NCI-H1436 (cell line): ENCODE results near the gene RPN1.
"Not testable (repeated sequence)": the region's sequence is repeated elsewhere in the genome, so short reads cannot be mapped to it uniquely, and the experiment has no call there.

ENCODE experiments used
- DNase-seq: peaks from one replicate; lab custom pipeline; 2025; lab: John Stamatoyannopoulos, UW

The RPN1 gene

DNA sequence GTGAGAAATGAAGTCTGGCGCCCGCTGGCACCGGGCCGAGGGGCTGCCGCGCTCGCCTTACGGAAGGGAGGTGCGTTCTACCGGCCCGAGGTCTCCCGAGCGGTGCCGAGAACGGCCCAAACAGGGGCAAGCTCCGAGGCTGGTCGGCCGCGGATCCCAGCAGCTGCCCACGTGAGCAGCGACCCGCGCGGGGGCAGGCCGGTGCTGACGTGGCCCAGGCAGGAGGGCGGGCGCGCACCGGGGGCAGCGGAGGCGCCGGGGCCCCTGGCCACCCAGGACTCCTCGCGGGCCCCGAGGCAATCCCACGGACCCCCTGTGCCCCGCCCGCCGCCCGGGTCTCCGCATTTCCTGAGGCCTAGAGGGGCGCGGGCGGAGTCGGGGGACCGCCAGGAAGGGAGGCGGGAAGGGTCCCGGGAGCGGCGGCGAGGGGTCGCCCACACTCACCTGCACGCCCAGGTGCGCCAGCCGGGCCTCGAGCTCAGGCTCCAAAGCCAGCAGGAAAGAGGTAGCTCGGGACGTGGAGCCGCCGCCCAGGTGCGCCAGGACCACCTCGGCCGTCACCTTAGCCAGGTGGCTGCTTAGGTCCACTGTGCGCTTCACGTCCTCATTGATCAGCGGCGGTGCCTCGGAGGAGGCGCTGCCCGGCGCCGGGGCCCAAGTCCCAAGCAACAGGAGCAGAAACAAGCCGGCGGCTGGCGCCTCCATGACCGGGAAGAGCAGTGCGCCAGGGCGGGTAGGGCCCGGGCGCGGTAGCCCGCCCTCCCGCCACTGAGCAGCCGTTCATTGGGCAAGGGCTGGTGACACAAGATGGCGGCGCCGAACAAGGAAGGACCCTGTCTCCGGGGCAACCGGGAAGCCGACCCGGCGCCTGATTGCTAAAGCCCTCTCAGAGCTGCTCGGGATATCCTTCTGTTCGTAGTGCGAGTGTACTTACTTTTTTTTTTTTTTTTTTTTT lies at the start of gene RPN1:
RPN1 (minus strand) TSS at position 723 of the 955 bp plus-strand sequence; CDS start at position 705, 18 bp downstream.
- peak; percentile 92 for DNase-seq

DNA sequence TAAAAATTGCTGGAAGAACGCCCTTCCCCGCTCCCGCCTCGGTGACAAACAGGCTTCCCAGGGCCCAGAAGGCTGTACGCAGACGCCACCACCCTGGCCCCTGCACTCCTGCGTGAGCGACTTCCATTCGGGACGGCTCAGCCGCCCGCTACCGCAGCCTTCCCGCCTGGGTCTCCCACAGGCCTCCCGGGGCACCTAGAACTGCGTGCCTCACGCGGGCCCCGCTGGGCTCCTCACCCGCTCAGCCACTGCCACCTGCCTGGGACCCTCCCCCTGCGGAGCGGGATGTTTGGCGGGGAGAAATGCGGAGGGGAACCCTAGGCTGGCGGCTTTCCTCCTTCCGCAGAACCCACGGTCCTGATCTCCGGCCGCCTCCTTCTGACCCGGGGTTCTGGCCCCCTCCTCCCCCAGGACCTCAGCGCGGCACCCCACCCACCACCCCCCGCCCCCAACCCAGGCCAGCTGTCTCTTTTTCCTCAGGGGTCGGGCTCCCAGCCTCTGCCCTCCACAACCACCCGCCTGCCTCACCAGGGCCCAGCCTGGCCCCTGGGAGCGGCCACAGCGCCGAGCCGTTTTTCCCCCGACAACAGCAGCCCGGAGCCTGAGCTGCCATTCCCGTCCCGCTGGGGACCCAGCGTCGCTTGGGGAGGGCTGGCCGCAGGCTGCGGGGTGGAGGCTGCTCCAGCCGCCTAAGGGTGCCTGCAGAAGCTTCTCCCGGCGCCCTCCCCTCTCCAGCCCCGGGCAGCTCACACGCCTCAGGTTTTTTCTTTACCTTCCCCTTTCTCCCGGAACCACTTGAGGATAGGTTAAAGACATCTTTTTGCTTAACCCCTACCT lies 47.8 kb upstream of the RPN1 start:
- DNase-seq = no peak

DNA sequence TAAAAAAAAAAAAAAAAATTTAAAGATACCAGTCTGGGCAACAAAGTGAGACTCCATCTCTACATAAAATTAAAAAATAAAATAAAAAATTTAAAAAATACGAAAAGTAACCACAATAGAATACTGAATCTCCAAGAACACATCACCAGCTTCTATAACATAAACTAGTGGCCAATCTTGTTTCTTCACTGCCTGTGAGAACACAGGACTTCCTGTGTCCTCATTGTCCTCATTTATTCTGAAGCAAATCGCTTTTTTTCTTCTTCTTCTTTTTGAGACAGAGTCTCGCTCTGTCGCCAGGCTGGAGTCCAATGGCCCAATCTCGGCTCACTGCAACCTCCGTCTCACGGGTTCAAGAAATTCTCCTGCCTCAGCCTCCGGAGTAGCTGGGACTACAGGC lies 46.7 kb upstream of the RPN1 start:
- DNase-seq = no peak

DNA sequence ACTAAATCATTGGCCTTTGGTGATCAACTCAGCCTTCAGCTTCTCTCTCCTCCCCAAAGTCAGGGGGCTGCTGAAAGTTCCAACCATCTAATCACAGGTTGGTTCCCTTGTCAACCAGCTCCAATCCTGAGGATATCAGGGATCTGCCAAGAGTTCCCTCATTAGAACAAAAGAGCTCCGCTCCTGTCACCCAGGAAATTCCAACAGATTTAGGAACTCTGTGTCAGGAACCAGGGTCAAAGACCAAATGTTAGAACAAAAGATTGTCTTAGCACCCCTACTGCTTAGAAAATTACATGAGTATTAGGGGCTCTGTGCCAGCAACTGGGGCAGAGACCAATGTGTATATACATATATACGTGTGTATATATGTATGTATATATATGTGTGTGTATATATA lies 43.1 kb upstream of the RPN1 start:
- no peak for DNase-seq

DNA sequence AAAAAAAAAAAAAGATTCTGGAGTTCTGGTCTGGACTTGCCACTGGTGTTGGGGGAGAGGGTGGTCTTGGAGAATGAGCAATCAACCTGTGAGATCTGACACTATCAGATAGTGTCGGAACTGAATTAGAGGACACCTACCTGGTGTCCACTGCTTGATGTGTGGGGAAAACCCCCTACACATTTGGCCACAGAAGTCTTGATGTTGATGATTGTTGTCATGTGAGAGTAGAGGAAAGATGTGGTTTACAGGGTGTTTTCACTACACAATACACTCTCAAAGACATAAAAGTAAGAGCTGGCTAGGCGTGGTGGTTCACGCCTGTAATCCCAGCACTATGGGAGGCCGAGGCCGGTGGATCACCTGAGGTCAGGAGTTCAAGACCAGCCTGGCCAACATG lies 38.4 kb upstream of the RPN1 start:
- no peak for DNase-seq

DNA sequence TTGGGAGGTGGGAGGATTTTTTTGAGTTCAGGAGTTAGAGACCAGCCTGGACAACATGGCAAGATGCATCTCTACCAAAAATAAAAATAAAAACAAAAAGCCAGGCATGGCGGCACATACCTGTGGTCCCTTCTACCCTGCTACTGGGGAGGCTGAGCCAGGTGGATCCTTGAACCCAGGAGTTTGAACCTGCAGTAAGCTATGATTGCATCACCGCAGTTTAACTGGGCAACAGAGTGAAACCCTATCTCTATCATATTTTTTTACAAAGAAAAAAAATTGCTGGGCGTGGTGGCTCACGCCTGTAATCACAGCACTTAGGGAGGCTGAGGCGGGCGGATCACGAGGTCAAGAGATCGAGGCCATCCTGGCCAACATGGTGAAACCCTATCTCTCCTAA lies 35.8 kb upstream of the RPN1 start:
- no peak for DNase-seq

DNA sequence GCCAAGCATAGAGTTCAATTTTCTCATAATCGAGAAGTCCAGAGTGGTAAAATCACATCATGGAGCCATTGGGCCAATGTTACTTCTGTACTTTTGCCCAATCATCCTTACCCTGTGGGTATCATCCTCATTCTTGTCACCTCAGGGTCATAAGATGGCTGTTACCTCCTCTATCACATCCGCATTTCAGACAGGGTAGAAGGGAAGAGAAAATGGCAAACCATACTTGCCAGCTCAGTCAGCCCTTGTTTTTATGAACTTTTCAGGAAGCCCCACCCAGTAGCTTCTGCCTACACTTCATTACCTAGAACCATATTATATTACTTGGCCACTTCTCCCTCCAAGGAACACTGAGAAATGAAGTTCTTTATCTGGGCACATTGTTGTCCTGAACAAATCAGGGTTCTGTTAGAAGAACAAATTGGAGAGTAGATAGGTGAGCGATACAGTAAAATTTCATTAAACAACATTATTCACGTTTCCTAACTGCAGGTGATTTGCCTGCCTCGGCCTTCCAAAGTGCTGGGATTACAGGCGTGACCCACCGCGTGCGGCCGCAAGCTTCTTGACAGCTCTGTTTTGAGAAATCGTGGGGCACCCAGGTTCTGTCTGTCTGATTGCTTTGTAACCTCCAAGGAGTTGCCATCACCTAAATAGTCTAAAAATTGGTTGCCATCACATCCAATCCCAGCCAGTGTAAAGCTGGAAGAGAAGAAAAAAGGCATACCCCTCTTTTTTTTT lies 34.5 kb upstream of the RPN1 start:
- no peak for DNase-seq

DNA sequence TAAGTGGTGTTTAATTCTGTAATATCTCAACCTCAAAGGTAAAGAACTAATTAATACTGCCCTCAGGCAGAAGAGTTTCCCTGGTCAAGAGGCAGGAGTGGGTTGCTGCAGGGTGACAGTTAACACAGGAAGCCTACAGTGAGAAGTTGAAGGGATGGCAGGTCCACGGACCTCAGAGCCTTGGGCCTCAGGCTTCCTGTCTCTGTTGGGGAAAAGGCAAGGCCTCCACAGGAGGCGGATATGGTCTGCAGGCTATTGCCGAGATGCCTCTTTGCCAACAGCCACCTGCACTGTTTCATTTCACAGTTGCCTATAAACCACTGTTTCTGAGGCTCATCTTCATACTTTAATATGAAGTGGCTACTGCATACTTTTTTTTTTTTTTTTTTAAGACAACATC lies 33.3 kb upstream of the RPN1 start:
- DNase-seq = no peak

DNA sequence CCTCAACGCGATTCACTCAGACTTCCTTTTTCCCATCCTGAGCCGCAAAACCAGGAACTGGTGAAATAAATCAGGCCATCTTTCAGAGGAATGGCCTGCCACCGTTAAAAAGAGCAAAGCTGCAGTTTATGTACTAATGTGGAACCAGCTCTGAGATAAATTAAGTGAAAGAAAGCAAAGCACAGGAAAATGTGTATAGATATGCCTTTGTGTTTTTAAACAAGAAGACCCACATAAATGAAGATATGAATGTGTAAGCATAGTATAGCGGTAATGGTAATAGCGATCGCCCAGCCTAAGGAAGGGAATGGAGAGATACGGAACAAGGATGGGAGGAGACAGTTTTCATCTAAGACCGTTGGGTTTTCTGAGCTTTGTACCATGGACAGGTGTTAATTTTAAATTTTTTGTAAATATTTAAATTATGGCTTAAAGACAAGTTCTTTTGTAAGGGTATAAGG lies 30.8 kb upstream of the RPN1 start:
- no peak for DNase-seq

DNA sequence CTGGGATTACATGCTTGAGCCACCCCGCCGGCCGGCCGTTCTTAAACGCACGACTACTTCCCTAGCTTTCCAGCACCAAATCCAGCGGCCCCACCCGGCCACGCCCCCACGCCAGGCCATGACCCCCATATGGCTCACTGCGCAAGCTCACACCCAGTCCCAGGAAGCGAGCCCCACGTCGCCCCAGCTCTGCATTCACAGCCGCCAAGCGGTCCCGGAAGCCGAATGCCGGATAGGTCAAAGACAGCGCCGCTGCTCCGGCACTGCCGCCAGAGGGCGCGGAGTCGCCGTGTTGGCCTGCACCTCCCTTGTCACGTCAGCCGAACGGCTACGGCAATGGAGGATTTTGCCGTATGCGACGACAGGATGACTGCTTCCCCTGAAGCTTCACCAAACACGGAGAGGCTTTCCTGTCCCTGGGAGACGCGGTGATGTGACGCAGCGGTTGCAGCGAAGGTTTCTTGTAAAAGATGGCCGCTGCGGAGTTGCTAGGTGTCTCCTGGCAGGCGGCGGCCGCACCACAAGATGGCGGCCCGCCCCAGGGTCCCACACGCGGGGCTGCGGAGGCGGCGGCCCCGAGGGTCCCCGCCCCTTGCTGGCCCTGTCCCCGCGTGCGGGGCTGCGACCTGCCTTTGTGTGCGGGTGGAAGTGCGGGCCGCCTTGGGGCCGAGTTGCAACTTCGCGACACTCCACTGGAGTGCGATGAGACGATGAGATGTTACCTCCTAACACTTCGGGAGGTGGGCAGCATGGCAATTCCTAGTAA lies 30.2 kb upstream of the RPN1 start:
- peak; percentile 98 for DNase-seq

DNA sequence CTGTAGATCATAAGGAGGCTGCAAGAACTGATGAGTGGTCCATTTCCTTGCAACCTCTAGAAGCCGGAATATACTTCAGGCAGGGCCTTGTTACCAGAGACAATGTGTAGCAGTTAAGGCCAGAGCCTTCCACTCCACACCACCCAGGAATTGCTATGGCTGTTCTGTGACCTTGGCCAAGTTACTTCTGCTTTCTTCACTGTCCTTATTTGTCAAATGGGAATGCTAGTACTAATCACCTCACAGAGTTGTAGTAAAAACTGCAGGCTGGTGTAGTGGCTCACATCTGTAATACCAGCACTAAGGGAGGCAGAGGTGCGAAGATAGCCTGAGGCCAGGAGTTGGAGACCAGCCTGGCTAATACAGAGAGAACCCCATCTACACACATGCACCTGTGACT lies 28.7 kb upstream of the RPN1 start:
- DNase-seq = no peak

DNA sequence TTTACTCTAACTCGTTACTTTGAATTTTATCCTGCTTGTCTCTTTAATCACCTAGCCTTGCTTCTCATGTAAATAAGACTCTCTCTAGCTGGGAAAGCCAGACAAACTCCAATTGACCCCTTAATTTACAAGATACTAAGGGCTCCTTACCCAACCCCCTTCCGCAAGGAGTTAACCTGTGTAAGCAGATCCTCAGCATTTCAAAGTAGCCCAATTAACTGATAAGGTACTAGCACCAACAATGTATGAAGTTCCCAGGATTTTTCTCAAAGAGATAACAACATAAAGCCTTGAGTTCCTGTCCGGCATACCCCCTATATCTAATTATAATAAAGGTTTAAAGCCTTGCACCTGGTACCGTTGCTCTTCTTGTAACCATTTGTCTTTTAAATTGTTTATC lies 25.2 kb upstream of the RPN1 start:
- not testable (repeated sequence) for DNase-seq

DNA sequence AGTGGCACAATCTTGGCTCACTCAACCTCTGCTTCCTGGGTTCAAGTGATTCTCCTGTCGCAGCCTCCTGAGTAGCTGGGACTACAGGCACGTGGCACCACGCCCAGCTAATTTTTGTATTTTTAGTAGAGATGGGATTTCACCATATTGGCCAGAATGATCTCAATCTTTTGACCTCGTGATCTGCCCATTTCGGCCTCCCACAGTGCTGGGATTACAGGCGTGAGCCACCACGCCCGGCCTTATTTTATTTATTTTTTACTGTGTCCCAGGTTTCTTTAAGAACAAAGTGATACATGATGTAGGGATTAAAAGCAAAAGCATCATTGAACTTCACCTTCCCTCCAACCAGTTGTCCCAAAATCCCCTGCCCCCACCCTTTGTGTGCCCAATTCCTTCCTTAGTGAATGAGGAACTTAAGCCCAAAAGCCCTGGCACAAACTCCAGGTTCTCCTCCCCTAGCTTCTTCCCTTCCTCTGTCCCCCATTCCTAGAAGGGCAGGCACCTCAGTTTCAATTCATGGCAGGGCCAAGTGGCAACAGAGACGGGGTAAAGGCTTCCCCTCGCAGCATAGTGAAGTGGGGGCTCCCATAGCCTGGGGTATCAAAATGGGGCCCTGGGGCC lies 23.7 kb upstream of the RPN1 start:
- DNase-seq = no peak

DNA sequence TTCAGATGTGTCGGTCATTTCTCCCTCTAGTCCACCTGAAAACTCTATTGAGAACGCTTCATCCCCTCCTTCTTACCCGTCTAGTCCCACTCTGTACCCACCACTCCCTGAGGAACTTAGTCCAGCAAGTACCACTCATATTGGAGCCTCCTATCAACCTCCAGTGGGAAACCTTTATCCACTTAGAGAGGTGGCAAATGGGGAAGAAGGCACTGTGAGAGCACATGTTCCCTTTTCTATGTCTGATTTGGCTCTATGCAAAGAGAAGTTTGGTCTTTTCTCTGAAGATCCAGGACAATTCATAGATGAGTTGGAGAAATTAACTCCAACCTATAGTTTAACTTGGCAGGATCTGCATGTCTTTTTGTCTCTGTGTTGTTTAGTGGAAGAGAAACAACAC lies 17.0 kb upstream of the RPN1 start:
- DNase-seq = no peak

DNA sequence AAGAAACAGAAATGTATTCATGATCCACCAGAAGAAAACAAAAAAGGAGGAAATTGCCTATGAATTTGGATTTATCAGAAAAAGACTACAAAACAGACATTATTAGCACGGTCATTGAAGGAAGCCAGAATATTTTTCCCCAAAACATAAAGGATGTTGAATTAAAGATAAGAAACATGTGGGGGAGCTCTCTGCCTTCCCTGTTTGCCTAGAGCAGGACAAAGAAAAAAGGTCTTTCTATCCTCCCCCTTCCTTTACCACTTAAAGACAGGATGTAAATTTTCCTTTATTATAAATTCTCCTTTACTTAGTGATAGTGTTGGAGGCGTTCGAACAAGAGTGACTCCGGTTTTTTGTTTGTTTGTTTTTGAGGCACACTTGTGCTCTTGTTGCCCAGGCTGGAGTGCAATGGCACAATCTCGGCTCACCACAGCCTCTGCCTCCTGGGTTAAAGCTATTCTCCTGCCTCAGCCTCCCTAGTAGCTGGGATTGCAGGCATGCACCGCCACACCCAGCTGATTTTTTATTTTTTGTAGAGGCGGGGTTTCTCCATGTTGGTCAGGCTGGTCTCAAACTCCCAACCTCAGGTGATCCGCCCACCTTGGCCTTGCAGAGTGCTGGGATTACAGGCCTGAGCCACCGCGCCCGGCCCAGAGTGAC lies 14.9 kb upstream of the RPN1 start:
- DNase-seq = peak; percentile 4

DNA sequence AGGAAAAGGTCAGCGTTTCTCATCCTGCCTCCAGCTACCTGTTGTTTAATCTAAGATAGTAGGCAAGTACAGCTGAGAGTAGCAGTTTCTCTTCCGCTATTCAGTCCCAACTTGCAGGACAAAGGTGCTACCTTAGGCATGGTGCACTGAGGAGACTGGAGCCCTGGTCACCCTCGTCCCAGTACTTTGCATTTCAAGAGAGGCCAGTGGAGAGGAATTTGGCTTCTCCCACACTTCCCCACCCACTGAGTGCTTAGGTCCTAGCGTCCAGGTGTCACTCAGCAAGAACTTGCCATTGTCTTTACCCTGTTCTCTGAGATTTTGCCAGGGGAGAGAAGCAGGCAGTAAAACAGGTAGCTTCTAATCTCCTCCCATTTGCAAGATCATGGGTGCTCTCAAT lies 12.5 kb upstream of the RPN1 start:
- DNase-seq = no peak

DNA sequence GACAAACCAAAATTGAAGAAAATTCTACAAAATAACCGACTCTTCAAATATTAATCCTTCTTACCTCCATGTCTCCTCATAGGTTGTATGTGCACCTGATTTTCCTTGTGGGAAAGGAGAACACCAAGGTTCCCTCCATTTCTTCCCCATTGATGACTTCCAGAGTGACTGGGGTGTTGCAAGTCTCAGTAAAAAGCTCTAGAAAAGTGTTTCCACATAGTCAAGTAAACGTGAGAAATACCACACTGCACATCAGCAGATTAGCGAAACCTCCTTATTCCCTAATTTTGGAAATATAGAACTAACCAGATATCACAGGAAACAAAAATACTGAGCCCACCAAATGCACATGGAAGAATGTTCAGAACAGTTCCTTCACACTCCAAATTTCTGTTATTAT lies 4.9 kb upstream of the RPN1 start:
- DNase-seq = no peak

DNA sequence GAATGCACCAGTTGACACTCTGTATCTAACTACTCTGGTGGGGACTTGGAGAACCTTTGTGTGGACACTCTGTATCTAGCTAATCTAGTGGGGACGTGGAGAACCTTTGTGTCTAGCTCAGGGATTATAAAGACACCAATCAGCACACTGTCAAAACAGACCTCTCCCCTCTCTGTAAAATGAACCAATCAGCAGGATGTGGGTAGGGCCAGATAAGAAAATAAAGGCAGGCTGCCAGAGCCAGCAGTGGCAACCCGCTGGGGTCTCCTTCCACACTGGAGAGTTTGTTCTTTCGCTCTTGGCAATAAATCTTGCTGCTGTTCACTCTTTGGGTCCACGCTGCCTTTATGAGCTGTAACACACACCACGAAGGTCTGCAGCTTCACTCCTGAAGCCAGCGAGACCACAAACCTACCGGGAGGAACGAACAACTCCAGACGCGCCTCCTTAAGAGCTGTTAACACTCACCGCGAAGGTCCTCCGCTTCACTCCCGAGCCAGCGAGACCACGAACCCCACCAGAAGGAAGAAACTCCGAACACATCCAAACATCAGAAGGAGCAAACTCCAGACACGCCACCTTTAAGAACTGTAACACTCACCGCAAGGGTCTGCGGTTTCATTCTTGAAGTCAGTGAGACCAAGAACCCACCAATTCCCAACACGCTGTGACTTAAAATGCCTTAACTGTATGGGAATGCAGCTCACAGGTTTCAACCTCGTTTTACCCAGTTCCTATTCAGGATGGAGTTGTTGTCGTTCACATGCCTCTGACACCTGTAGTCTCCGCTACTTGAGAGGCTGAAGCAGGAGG lies 3.6 kb upstream of the RPN1 start:
- not testable (repeated sequence) for DNase-seq

DNA sequence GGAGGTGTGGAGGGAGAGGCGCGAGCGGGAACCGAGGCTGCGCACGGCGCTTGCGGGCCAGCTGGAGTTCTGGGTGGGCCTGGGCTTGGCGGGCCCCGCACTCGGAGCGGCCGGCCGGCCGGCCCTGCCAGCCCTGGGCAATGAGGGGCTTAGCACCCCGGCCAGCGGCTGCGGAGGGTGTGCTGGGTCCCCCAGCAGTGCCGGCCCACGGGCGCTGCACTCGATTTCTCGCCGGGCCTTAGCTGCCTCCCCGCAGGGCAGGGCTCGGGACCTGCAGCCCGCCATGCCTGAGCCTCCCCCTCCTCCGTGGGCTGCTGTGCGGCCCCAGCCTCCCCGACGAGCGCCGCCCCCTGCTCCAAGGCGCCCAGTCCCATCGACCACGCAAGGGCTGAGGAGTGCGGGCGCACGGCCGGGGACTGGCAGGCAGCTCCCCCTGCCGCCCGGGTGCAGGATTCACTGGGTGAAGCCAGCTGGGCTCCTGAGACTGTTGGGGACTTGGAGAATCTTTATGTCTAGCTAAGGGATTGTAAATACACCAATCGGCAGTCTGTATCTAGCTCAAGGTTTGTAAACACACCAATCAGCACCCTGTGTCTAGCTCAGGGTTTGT lies 2.9 kb upstream of the RPN1 start:
- DNase-seq = not testable (repeated sequence)
